CD14-positive monocyte (primary cell): ENCODE measurements around the gene SPINT1. TPM values are rescaled to one million over a fixed set of nuclear protein-coding genes. Genes with fewer than 3 reads are reported as not detected.

Source experiments
- DNase-seq, 3 donors: peaks; one replicate each; pipeline ENCODE4 v3.0.0-alpha.2; 2011 to 2022
- H2AFZ ChIP-seq: 2 replicates; pipeline ENCODE4 v1.6.0; 2012; ENCODE audit warnings: mild to moderate bottlenecking, low read depth, low read length, inconsistent platforms; ENCODE audit not compliant: insufficient read depth, poor library complexity, severe bottlenecking
- H3K27ac ChIP-seq, 2 donors: 1 replicate in 1 of 2; 2 replicates in 1 of 2; pipeline ENCODE4 v1.5.1; 2012 to 2013; ENCODE audit warnings: low read length in 2 of 2, control low read depth in 1 of 2, inconsistent platforms in 1 of 2, low read depth in 1 of 2, mild to moderate bottlenecking in 1 of 2
- H3K27me3 ChIP-seq, 2 donors: one replicate each; pipeline versions ENCODE4 v1.6.0 to v1.6.1; 2011 to 2013; ENCODE audit warnings: low read length in 2 of 2; ENCODE audit not compliant: control insufficient read depth in 2 of 2, insufficient read depth in 2 of 2
- H3K36me3 ChIP-seq, 2 donors: replicated peaks in 1 of 2; 1 replicate in 1 of 2; 2 replicates in 1 of 2; pipeline versions ENCODE4 v1.5.1 to v1.6.1; 2012 to 2013; ENCODE audit warnings: low read length in 2 of 2, control low read depth in 1 of 2, inconsistent platforms in 1 of 2, mild to moderate bottlenecking in 1 of 2; ENCODE audit not compliant: insufficient read depth in 2 of 2, control insufficient read depth in 1 of 2
- H3K4me1 ChIP-seq, 2 donors: 1 replicate in 1 of 2; 2 replicates in 1 of 2; pipeline versions ENCODE4 v1.5.1 to v1.6.1; 2012 to 2013; ENCODE audit warnings: low read length in 2 of 2, control low read depth in 1 of 2, inconsistent platforms in 1 of 2, mild to moderate bottlenecking in 1 of 2, moderate library complexity in 1 of 2; ENCODE audit not compliant: insufficient read depth in 2 of 2, control insufficient read depth in 1 of 2
- H3K4me2 ChIP-seq: replicated peaks from 2 replicates; pipeline ENCODE3; 2012; ENCODE audit warnings: low read length, moderate library complexity, mild to moderate bottlenecking; ENCODE audit not compliant: poor library complexity, severe bottlenecking; ENCODE audit errors: extremely low read depth
- H3K4me3 ChIP-seq, 3 experiments: fragments of 200-600 bp in 1 of 3; sonication (generic) in 1 of 3; replicated peaks in 1 of 3; 1 replicate in 2 of 3; 2 replicates in 1 of 3; pipeline ENCODE4 v1.5.1; 2011 to 2013; ENCODE audit warnings: low read length in 3 of 3, mild to moderate bottlenecking in 3 of 3, control low read depth in 2 of 3, low read depth in 2 of 3, inconsistent platforms in 1 of 3, moderate library complexity in 1 of 3
- H3K79me2 ChIP-seq: 2 replicates; pipeline ENCODE4 v1.6.0; 2012; ENCODE audit warnings: mild to moderate bottlenecking, control low read depth, inconsistent platforms, low read length, moderate library complexity; ENCODE audit not compliant: insufficient read depth
- H3K9ac ChIP-seq: 2 replicates; pipeline ENCODE4 v1.6.0; 2017; ENCODE audit warnings: low read length, mild to moderate bottlenecking; ENCODE audit not compliant: insufficient read depth, poor library complexity, severe bottlenecking
- H3K9me3 ChIP-seq, 2 donors: replicated peaks in 1 of 2; 1 replicate in 1 of 2; 2 replicates in 1 of 2; pipeline versions ENCODE4 v1.5.1 to v1.6.1; 2012 to 2013; ENCODE audit warnings: low read length in 2 of 2, control low read depth in 1 of 2; ENCODE audit not compliant: control insufficient read depth in 1 of 2, insufficient read depth in 1 of 2
- H4K20me1 ChIP-seq: 2 replicates; pipeline ENCODE4 v1.6.0; 2012; ENCODE audit warnings: mild to moderate bottlenecking, low read length, control low read depth, moderate library complexity; ENCODE audit not compliant: insufficient read depth
- H3K27ac Mint-ChIP-seq, 7 donors: one replicate each; pipeline ENCODE4 v1.8.0; 2020; ENCODE audit warnings: mild to moderate bottlenecking in 7 of 7, mixed read lengths in 7 of 7, moderate library complexity in 6 of 7, inconsistent platforms in 2 of 7
- H3K27me3 Mint-ChIP-seq, 3 donors: one replicate each; pipeline ENCODE4 v1.8.0; 2021 to 2022; ENCODE audit warnings: low read depth in 3 of 3, mild to moderate bottlenecking in 3 of 3, mixed read lengths in 3 of 3, moderate library complexity in 3 of 3, inconsistent platforms in 1 of 3
- H3K36me3 Mint-ChIP-seq, 2 donors: one replicate each; pipeline ENCODE4 v1.8.0; 2020; ENCODE audit warnings: mixed read lengths in 2 of 2, inconsistent platforms in 1 of 2, mild to moderate bottlenecking in 1 of 2
- H3K4me1 Mint-ChIP-seq: one replicate; pipeline ENCODE4 v1.8.0; 2020; ENCODE audit warnings: mild to moderate bottlenecking, mixed read lengths
- H3K4me3 Mint-ChIP-seq, 2 donors: one replicate each; pipeline ENCODE4 v1.8.0; 2020; ENCODE audit warnings: mild to moderate bottlenecking in 2 of 2, mixed read lengths in 2 of 2, moderate library complexity in 1 of 2
- H3K9me3 Mint-ChIP-seq, 7 donors: one replicate each; pipeline ENCODE4 v1.8.0; 2020 to 2022; ENCODE audit warnings: mixed read lengths in 7 of 7, mild to moderate bottlenecking in 6 of 7, moderate library complexity in 6 of 7, inconsistent platforms in 2 of 7
- CTCF ChIP-seq: fragments of 200-600 bp; IDR thresholded peaks from one replicate; pipeline ENCODE4 v1.8.0; 2022; ENCODE audit warnings: antibody characterized with exemption, mild to moderate bottlenecking
- WGBS: methylation state at CpG from one replicate; pipeline ENCODE4 v1.1.5; 2013; ENCODE audit warnings: missing lambda C conversion rate; ENCODE audit not compliant: insufficient coverage; 5-methylcytosine and 5-hydroxymethylcytosine counted together
- intact Hi-C, 2 donors: fragments of 100-400 bp; cut with micrococcal nuclease; formaldehyde crosslinking; loops; one replicate each; pipeline versions ENCODE4 v1.15.0 to v1.15.1; 2023
- polyA plus RNA-seq, 3 donors: library from polyadenylated mRNA; depleted of rRNA in 1 of 3; unstranded in 2 of 3; stranded (reverse) in 1 of 3; fragments of 300-500 nt in 2 of 3; fragments of >200 nt in 1 of 3; fragmentation: Illumina TruSeq in 2 of 3; gene quantifications; 1 replicate in 2 of 3; 2 replicates in 1 of 3; pipeline ENCODE4 v1.2.3, GENCODE V29; 2012 to 2021

SPINT1 gene
- polyA plus RNA-seq, 3 donors, result 17.1 to 46.5 (median 21.5) TPM

GRCh38 chr15:40901053-40901443, 57.2 kb downstream of the SPINT1 start:
- Histone ChIP-seq H3K4me2 (no peak overlapping the region), H4K20me1 (peaks cover 52% of the 10 kb centered on the region), H3K79me2 (peaks cover 72% of the 10 kb centered on the region), H3K27ac (no peak overlapping the region), H3K4me3 (no peak overlapping the region), H3K9me3 (no peaks in the 10 kb centered on the region), H3K9ac (no peak overlapping the region), H3K27me3 (no peaks in the 10 kb centered on the region), H3K4me1 (peaks cover 47 to 56% of the 10 kb centered on the region in 2 donors), H2AFZ (no peak overlapping the region), H3K36me3 (peaks cover 40 to 52% of the 10 kb centered on the region in 2 donors)
- Mint-ChIP-seq H3K4me1 (peaks cover 53% of the 10 kb centered on the region), H3K4me3 (no peak overlapping the region), H3K27ac (peak overlapping the region in 3 of 7 donors; percentile 46 to 72 (median 57)), H3K27me3 (peaks cover 0 to 4% (median 0%) of the 10 kb centered on the region in 3 donors), H3K36me3 (peaks cover 55 to 78% of the 10 kb centered on the region in 2 donors), H3K9me3 (no peaks in the 10 kb centered on the region)
- no peak for TF ChIP-seq CTCF
- WGBS, result no CpG with 5 or more reads among the region's 5 CpGs
- intact Hi-C loops, result loop anchor here (5.0 to 10.0 kb wide), 4 partner anchors 146 to 431 kb away; partner anchors contain the start of genes INO80 (in 1 of the 2), NUSAP1 (in 1 of the 2), OIP5 (in 1 of the 2) and RMDN3 (in 1 of the 2)
- peak in 1 of 3 donors; percentile 2 for DNase-seq

GRCh38 chr15:40902605-40903561, 59.0 kb downstream of the SPINT1 start:
- H3K27me3 Mint-ChIP-seq, result peaks cover 0 to 4% (median 0%) of the 10 kb centered on the region in 3 donors
- peaks cover 65 to 69% of the 10 kb centered on the region in 2 donors for H3K4me1 ChIP-seq
- peaks cover 65% of the 10 kb centered on the region for H3K4me1 Mint-ChIP-seq
- H3K36me3 Mint-ChIP-seq, result peaks cover 41 to 60% of the 10 kb centered on the region in 2 donors
- peaks cover 54% of the 10 kb centered on the region for H3K79me2 ChIP-seq
- H3K9ac ChIP-seq, result peak overlapping the region; percentile 55
- intact Hi-C loops, result loop anchor here (5.0 to 10.0 kb wide), 4 partner anchors 148 to 429 kb away; partner anchors contain the start of genes INO80 (in 1 of the 2), NUSAP1 (in 1 of the 2), OIP5 (in 1 of the 2) and RMDN3 (in 1 of the 2)
- H3K4me3 ChIP-seq, result peak overlapping the region in 2 of 3 experiments; percentile 12 to 71
- peak; percentile 87 to 95 (median 95) for DNase-seq
- WGBS, result 8% methylated on average over 33 of the region's 33 CpGs
- no peaks in the 10 kb centered on the region for H3K9me3 ChIP-seq
- H3K36me3 ChIP-seq, result peaks cover 32 to 34% of the 10 kb centered on the region in 2 donors
- H3K27ac Mint-ChIP-seq, result peak overlapping the region; percentile 85 to 95 (median 93)
- peaks cover 49% of the 10 kb centered on the region for H4K20me1 ChIP-seq
- peak overlapping the region; percentile 72 to 76 for H3K27ac ChIP-seq
- H3K27me3 ChIP-seq, result no peaks in the 10 kb centered on the region
- H3K4me3 Mint-ChIP-seq, result peak overlapping the region; percentile 59 to 83
- TF ChIP-seq CTCF, result no peak
- H2AFZ ChIP-seq, result peak overlapping the region; percentile 54
- no peaks in the 10 kb centered on the region for H3K9me3 Mint-ChIP-seq
- H3K4me2 ChIP-seq, result peak overlapping the region; percentile 77
